Neural cell (in vitro differentiated cells): Measurements from ENCODE around the gene OTOG. TPM values are rescaled to one million over a fixed set of nuclear protein-coding genes. Genes with fewer than 3 reads are reported as not detected.

ENCODE experiments used
- H2AFZ ChIP-seq: fragments of 200-600, 300-800 bp; sonication (generic), shearing (Covaris generic); 2 replicates; pipeline ENCODE4 v1.6.0; 2014; ENCODE audit warnings: low read depth, mild to moderate bottlenecking, antibody characterized with exemption, low read length, moderate library complexity
- H3F3A ChIP-seq: fragments of 200-600 bp; shearing (Covaris generic); 2 replicates; pipeline ENCODE4 v1.6.1; 2016; ENCODE audit warnings: mild to moderate bottlenecking, moderate library complexity, mixed read lengths, antibody characterized with exemption, low read length; ENCODE audit not compliant: insufficient read depth, poor library complexity, severe bottlenecking
- H3K27ac ChIP-seq: fragments of 200-600, 300-800 bp; sonication (generic), shearing (Covaris generic); 2 replicates; pipeline ENCODE4 v1.5.1; 2014; ENCODE audit warnings: mild to moderate bottlenecking, low read length, moderate library complexity
- H3K27me3 ChIP-seq: fragments of 300-800, 200-600 bp; sonication (generic), shearing (Covaris generic); 2 replicates; pipeline ENCODE4 v1.6.0; 2014; ENCODE audit warnings: mild to moderate bottlenecking, low read depth, low read length, moderate library complexity; ENCODE audit not compliant: insufficient read depth
- H3K36me3 ChIP-seq: fragments of 300-800, 200-600 bp; sonication (generic), shearing (Covaris generic); 2 replicates; pipeline ENCODE4 v1.5.1; 2014; ENCODE audit warnings: mild to moderate bottlenecking, antibody characterized with exemption, low read length, moderate library complexity; ENCODE audit not compliant: insufficient read depth
- H3K4me2 ChIP-seq: fragments of 300-800, 200-600 bp; sonication (generic), shearing (Covaris generic); 2 replicates; pipeline ENCODE4 v1.6.0; 2014; ENCODE audit warnings: mild to moderate bottlenecking, low read length
- H3K4me3 ChIP-seq: fragments of 300-800, 200-600 bp; sonication (generic), shearing (Covaris generic); 2 replicates; pipeline ENCODE4 v1.5.1; 2014; ENCODE audit warnings: mild to moderate bottlenecking, low read length, moderate library complexity
- H3K79me2 ChIP-seq: fragments of 200-600 bp; shearing (Covaris generic); replicated peaks from 2 replicates; pipeline ENCODE4 v1.6.0; 2014; ENCODE audit warnings: mild to moderate bottlenecking, low read length, moderate library complexity; ENCODE audit not compliant: insufficient read depth
- H3K9ac ChIP-seq: fragments of 300-800, 200-600 bp; sonication (generic), shearing (Covaris generic); 2 replicates; pipeline ENCODE4 v1.6.1; 2016; ENCODE audit warnings: mild to moderate bottlenecking, low read length, mixed read lengths
- H3K9me2 ChIP-seq: fragments of 200-600 bp; shearing (Covaris generic); 2 replicates; pipeline ENCODE4 v1.6.1; 2016; ENCODE audit warnings: mild to moderate bottlenecking, low read length, mixed read lengths; ENCODE audit not compliant: insufficient read depth
- H3K9me3 ChIP-seq: fragments of 200-600, 300-800 bp; sonication (generic), shearing (Covaris generic); 2 replicates; pipeline ENCODE4 v1.6.1; 2016; ENCODE audit warnings: mild to moderate bottlenecking, mixed run types, low read length, moderate library complexity, mixed read lengths
- H4K20me1 ChIP-seq: fragments of 200-600 bp; shearing (Covaris generic); 2 replicates; pipeline ENCODE4 v1.6.1; 2016; ENCODE audit warnings: mild to moderate bottlenecking, mixed run types; ENCODE audit not compliant: insufficient read depth
- CTCF ChIP-seq: fragments of 450-650 bp; IDR thresholded peaks from 2 replicates; pipeline ENCODE4 v1.5.1; 2014; ENCODE audit warnings: antibody characterized with exemption, mild to moderate bottlenecking, moderate library complexity; ENCODE audit not compliant: poor library complexity, severe bottlenecking
- EZH2 ChIP-seq: fragments of 200-600, 300-800 bp; shearing (Covaris generic), sonication (generic); IDR thresholded peaks from 2 replicates; pipeline ENCODE4 v1.6.1; 2014; ENCODE audit warnings: antibody characterized with exemption, low read length, borderline replicate concordance, mild to moderate bottlenecking; ENCODE audit not compliant: insufficient read depth, poor library complexity, severe bottlenecking
- MXI1 ChIP-seq: fragments of 450-650 bp; conservative IDR thresholded peaks from 2 replicates; pipeline ENCODE4 v1.6.1; 2014; ENCODE audit warnings: antibody characterized with exemption, mild to moderate bottlenecking; ENCODE audit not compliant: poor library complexity, severe bottlenecking
- POLR2AphosphoS5 ChIP-seq: IDR thresholded peaks from 2 replicates; pipeline ENCODE4 v1.6.1; 2012
- RAD21 ChIP-seq: fragments of 450-650 bp; conservative IDR thresholded peaks from 2 replicates; pipeline ENCODE4 v1.6.1; 2014; ENCODE audit warnings: antibody characterized with exemption, mild to moderate bottlenecking, moderate library complexity
- REST ChIP-seq: IDR thresholded peaks from 2 replicates; pipeline ENCODE4 v1.6.1; 2012; ENCODE audit warnings: borderline replicate concordance
- SMC3 ChIP-seq: fragments of 450-650 bp; conservative IDR thresholded peaks from 2 replicates; pipeline ENCODE4 v1.6.1; 2014; ENCODE audit warnings: antibody characterized with exemption, mild to moderate bottlenecking, moderate library complexity; ENCODE audit not compliant: poor library complexity
- TAF1 ChIP-seq: IDR thresholded peaks from 2 replicates; pipeline ENCODE4 v1.6.1; 2012; ENCODE audit warnings: low read depth
- polyA plus RNA-seq: library from polyadenylated mRNA; depleted of rRNA; stranded (reverse); fragments of >200 nt; gene quantifications from 2 replicates; pipeline ENCODE4 v1.2.3, GENCODE V29; 2014

OTOG gene
- polyA plus RNA-seq, 1 donor from 2014 or later: not detected

- Histone ChIP-seq H3K27me3 (no peaks in the 10 kb centered on the region), H3K9ac (no peak overlapping the region), H4K20me1 (no peaks in the 10 kb centered on the region), H3K4me3 (no peak overlapping the region), H3K9me2 (no peaks in the 10 kb centered on the region), H3K4me2 (no peak overlapping the region), H3F3A (no peaks in the 10 kb centered on the region), H3K79me2 (no peaks in the 10 kb centered on the region), H3K36me3 (no peaks in the 10 kb centered on the region), H2AFZ (no peak overlapping the region), H3K27ac (no peak overlapping the region), H3K9me3 (no peaks in the 10 kb centered on the region)
- no peak for TF ChIP-seq TAF1
- no peak for TF ChIP-seq RAD21
- TF ChIP-seq REST: no peak
- TF ChIP-seq EZH2: no peak
- TF ChIP-seq CTCF: no peak
- no peak for TF ChIP-seq MXI1
- TF ChIP-seq POLR2AphosphoS5: no peak
Measured at GRCh38 chr11:17526326-17526725, 20.7 kb upstream of the OTOG start.

- Histone ChIP-seq H3K4me3 (no peak overlapping the region), H2AFZ (no peak overlapping the region), H4K20me1 (no peaks in the 10 kb centered on the region), H3K4me2 (no peak overlapping the region), H3K27ac (no peak overlapping the region), H3K9me2 (no peaks in the 10 kb centered on the region), H3K79me2 (no peaks in the 10 kb centered on the region), H3K9me3 (no peaks in the 10 kb centered on the region), H3K9ac (no peak overlapping the region), H3K27me3 (no peaks in the 10 kb centered on the region), H3K36me3 (no peaks in the 10 kb centered on the region), H3F3A (no peaks in the 10 kb centered on the region)
- TF ChIP-seq RAD21: no peak
- no peak for TF ChIP-seq MXI1
- TF ChIP-seq CTCF: no peak
- TF ChIP-seq SMC3: no peak
- no peak for TF ChIP-seq POLR2AphosphoS5
- TF ChIP-seq REST: no peak
- TF ChIP-seq EZH2: no peak
Measured at GRCh38 chr11:17526931-17527627, 20.0 kb upstream of the OTOG start.
